ENCODE data around the gene LONRF3. TPM values are rescaled to one million over a fixed set of nuclear protein-coding genes. Genes with fewer than 3 reads are reported as not detected.

LONRF3 gene
- total and polyA plus RNA-seq, 2 donors (not counting 1 experiment from before 2014, with no cell fraction given), result 0.33 TPM; not detected in 1

GRCh38 chrX:119003462-119003861 lies 29.0 kb downstream of the LONRF3 start:
- Histone ChIP-seq H3K27me3 (ENCODE audit: control insufficient read depth, insufficient read depth, low read length) (no peaks in the 10 kb centered on the region), H3K4me2 (ENCODE audit: extremely low read depth, insufficient read depth, low read length) (no peak overlapping the region), H3K27ac (ENCODE audit: insufficient read depth, low read length) (no peak overlapping the region), H3K36me3 (ENCODE audit: control insufficient read depth, insufficient read depth, low read length) (no peaks in the 10 kb centered on the region), H3K79me2 (ENCODE audit: control insufficient read depth, insufficient read depth, low read length) (no peaks in the 10 kb centered on the region), H3K9me3 (ENCODE audit: control insufficient read depth, insufficient read depth, low read depth, low read length) (no peaks in the 10 kb centered on the region), H4K20me1 (ENCODE audit: control insufficient read depth, extremely low read depth, insufficient read depth, low read length) (no peaks in the 10 kb centered on the region), H2AFZ (ENCODE audit: low read length) (no peak overlapping the region), H3K4me3 (replicated peaks in 1 of 4; ENCODE audit: control extremely low read depth in 1 of 4, insufficient read depth in 1 of 4, low read depth in 3 of 4, low read length in 4 of 4) (no peak overlapping the region), H3K4me1 (ENCODE audit: control insufficient read depth, extremely low read depth, insufficient read depth, low read length) (no peaks in the 10 kb centered on the region), H3K9ac (ENCODE audit: insufficient read depth, low read length) (no peak overlapping the region)
- TF ChIP-seq CTCF (conservative IDR thresholded peaks at IDR 0.05 in 1 of 2, IDR thresholded peaks at IDR 0.05 in 1 of 2; ENCODE audit: low read depth in 1 of 2, low read length in 2 of 2) (no peak), EZH2 (IDR thresholded peaks at IDR 0.05; ENCODE audit: low read length, missing control alignments) (no peak)
- no peak for DNase-seq (ENCODE audit: low read depth in 2 of 2)

GRCh38 chrX:119004920-119005524 lies 30.6 kb downstream of the LONRF3 start:
- Histone ChIP-seq H3K79me2 (ENCODE audit: control insufficient read depth, insufficient read depth, low read length) (no peaks in the 10 kb centered on the region), H3K27me3 (ENCODE audit: control insufficient read depth, insufficient read depth, low read length) (no peaks in the 10 kb centered on the region), H3K27ac (ENCODE audit: insufficient read depth, low read length) (no peak overlapping the region), H3K36me3 (ENCODE audit: control insufficient read depth, insufficient read depth, low read length) (no peaks in the 10 kb centered on the region), H4K20me1 (ENCODE audit: control insufficient read depth, extremely low read depth, insufficient read depth, low read length) (no peaks in the 10 kb centered on the region), H2AFZ (ENCODE audit: low read length) (no peak overlapping the region), H3K9ac (ENCODE audit: insufficient read depth, low read length) (no peak overlapping the region), H3K4me1 (ENCODE audit: control insufficient read depth, extremely low read depth, insufficient read depth, low read length) (no peaks in the 10 kb centered on the region), H3K4me2 (ENCODE audit: extremely low read depth, insufficient read depth, low read length) (no peak overlapping the region), H3K4me3 (replicated peaks in 1 of 4; ENCODE audit: control extremely low read depth in 1 of 4, insufficient read depth in 1 of 4, low read depth in 3 of 4, low read length in 4 of 4) (no peak overlapping the region), H3K9me3 (ENCODE audit: control insufficient read depth, insufficient read depth, low read depth, low read length) (no peaks in the 10 kb centered on the region)
- TF ChIP-seq CTCF (conservative IDR thresholded peaks at IDR 0.05 in 1 of 2, IDR thresholded peaks at IDR 0.05 in 1 of 2; ENCODE audit: low read depth in 1 of 2, low read length in 2 of 2) (peak; percentile 74 to 88), EZH2 (IDR thresholded peaks at IDR 0.05; ENCODE audit: low read length, missing control alignments) (no peak)
- DNase-seq (ENCODE audit: low read depth in 2 of 2), result peak; percentile 20 to 35

GRCh38 chrX:119007189-119007770 lies 32.9 kb downstream of the LONRF3 start:
- H2AFZ ChIP-seq (ENCODE audit: low read length), result no peak overlapping the region
- H3K27me3 ChIP-seq (ENCODE audit: control insufficient read depth, insufficient read depth, low read length), result no peaks in the 10 kb centered on the region
- no peaks in the 10 kb centered on the region for H4K20me1 ChIP-seq (ENCODE audit: control insufficient read depth, extremely low read depth, insufficient read depth, low read length)
- H3K27ac ChIP-seq (ENCODE audit: insufficient read depth, low read length), result no peak overlapping the region
- no peaks in the 10 kb centered on the region for H3K9me3 ChIP-seq (ENCODE audit: control insufficient read depth, insufficient read depth, low read depth, low read length)
- H3K4me1 ChIP-seq (ENCODE audit: control insufficient read depth, extremely low read depth, insufficient read depth, low read length), result no peaks in the 10 kb centered on the region
- DNase-seq (ENCODE audit: low read depth in 2 of 2), result no peak
- H3K36me3 ChIP-seq (ENCODE audit: control insufficient read depth, insufficient read depth, low read length), result no peaks in the 10 kb centered on the region
- H3K4me2 ChIP-seq (ENCODE audit: extremely low read depth, insufficient read depth, low read length), result no peak overlapping the region
- H3K4me3 ChIP-seq (replicated peaks in 1 of 4; ENCODE audit: control extremely low read depth in 1 of 4, insufficient read depth in 1 of 4, low read depth in 3 of 4, low read length in 4 of 4), result no peak overlapping the region
- no peaks in the 10 kb centered on the region for H3K79me2 ChIP-seq (ENCODE audit: control insufficient read depth, insufficient read depth, low read length)
- H3K9ac ChIP-seq (ENCODE audit: insufficient read depth, low read length), result no peak overlapping the region
- TF ChIP-seq CTCF (conservative IDR thresholded peaks at IDR 0.05 in 1 of 2, IDR thresholded peaks at IDR 0.05 in 1 of 2; ENCODE audit: low read depth in 1 of 2, low read length in 2 of 2) (no peak), EZH2 (IDR thresholded peaks at IDR 0.05; ENCODE audit: low read length, missing control alignments) (no peak)
